ENCODE measurements around the gene MNX1.

Gene MNX1

DNA sequence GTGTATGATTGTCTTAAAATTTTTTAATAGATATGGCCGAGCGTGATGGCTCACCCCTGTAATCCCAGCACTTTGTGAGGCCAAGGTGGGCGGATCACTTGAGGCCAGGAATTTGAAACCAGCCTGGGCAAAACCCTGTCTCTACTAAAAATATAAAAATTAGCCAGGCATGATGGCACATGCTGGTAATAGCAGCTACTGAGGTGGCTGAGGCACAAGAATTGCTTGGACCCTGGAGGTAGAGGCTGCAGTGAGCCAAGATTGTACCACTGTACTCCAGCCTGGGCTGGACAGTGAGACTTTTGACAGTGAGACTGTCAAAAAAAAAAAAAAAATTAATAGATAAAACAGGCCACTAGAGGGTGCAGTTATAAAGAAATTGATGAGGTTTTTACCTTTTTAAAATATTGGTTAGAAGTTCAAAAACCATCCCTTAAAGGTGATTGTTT lies 40.5 kb downstream of the MNX1 start:
- DNase-seq (ENCODE audit: low read depth in 2 of 2): no peak

DNA sequence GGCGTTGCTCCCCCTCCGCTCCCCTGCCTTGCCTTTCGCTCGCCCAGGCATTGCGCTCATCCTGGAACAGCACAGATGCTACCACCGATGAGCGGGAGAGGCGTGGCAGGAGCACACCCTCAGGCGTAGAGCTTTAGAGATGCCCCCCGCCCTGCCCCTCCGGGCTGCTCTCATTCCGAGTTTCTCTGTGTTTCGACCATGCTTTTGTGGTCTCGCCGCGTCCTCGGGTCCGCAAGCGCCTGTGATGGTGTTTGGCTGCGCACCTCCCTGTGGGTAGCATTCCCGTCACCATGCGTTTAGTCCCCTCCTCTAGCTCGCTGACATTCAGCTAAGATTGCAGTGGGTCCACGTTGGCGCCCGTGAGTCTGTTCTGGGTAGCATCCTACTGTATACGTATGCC lies 42.3 kb downstream of the MNX1 start:
- DNase-seq (ENCODE audit: low read depth in 2 of 2): no peak

DNA sequence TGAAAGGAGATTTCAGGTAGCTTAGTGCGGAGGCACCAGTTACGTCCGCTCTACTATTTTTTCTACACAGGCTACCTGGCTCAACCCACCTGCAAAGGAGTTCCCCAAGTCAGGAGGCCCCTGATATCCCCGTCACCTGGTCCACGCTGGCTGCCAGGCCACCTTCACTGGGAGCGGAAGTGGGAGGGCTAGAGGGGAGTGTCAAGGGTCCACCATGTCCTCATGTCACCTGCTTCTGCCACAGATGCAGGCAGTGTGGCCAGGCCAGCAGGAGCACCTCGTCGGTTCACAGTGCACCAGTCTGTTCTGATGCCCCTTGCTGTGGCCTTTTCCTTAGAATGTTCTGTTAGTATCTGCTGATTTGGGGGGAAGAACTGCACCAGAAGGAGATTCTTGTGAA lies 44.1 kb downstream of the MNX1 start:
- no peak for DNase-seq (ENCODE audit: low read depth in 2 of 2)

DNA sequence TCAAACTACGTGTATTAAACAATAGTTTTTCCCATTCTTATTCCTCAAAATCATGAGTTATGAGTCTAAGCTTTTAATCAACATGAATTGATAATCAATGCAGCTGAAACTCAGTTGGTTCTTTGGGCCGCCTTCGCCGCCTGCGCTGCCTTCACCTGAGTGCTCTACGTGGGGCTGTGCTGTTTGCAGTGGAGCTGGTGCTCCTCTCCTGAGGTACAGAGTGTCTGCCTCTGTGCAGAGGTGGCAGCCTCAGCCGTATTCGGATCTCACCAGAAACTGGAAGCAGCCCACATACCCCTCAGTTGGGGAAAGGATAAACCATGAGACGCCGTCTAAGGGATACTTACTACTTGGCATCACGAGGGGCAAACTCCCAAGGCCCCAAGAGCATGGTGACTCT lies 45.5 kb downstream of the MNX1 start:
- no peak for DNase-seq (ENCODE audit: low read depth in 2 of 2)

DNA sequence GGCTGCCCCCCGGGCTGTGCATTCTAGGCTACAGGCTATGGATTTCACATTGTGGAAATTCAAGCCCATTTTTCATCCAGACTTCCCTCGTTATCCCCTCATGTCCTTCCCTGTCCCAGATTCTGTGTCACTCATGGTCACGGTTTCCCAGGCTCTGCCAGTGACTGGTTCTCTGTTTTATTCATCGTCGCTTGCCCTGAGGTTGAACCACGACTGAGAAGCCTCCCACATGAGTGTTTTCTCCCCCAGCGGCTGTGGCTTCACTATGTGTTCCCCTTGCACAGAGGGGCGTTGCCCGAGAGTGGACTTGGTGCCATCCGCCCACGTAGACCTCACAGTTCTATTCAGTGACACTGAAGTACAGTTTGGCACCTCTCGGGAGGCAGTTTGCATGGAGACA lies 47.0 kb downstream of the MNX1 start:
- DNase-seq (ENCODE audit: low read depth in 2 of 2): no peak

DNA sequence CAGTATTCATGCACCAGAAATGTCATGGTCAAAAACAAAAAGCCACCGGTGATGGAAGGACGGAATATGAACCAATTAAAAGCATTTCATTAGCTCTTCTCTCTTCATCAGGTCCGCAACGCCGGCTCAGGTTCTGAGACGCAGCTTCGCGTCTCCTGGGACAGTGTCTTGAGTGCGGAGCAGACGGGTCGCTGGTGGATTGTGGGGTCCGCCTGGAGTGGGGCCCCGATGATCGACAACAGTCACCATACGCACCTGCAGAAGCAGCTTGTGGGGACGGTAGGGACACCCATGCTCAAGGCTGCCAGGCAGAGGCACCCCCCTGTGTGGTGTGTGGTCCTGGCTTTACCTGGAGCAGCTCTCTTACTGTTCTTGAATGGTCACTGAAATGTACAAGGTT lies 47.6 kb downstream of the MNX1 start:
- DNase-seq (ENCODE audit: low read depth in 2 of 2): no peak

DNA sequence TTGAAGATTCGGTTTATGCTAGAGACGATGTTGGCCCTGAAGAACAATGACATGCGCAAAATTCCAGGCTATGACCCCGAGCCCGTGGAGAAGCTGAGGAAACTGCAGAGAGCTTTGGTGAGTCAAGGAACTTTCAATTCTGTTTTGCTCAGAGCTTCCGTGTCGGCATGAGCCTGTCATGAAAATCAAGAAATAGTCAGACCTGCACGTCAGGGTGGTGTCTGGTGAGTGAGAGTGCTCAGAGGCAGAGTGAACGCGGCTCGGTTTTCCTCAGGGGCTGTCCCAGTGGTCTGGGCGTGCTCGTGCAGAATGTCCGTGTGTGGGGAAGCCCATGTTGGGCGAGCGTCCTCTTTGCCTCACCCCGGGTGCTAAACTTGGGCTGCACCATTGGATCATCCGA lies 48.3 kb downstream of the MNX1 start:
- no peak for DNase-seq (ENCODE audit: low read depth in 2 of 2)

DNA sequence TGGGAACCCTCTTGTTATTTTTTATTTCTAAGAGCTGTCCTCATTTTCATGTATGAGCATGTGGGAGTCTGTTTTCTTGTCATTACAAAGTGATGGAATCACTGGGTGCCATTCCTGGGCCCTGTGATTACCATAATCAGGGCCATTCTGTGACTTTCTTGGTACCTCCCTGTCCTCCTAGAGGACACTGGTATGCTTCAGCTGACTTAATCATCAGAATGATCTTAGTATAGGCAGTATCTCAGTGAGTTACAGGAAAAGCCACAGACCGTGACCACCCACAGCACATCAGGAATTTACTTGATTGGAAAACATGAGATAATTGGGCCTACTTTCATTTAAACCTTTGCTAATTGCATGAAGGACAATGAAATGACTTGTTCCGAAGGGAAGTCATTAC lies 53.7 kb downstream of the MNX1 start:
- DNase-seq (ENCODE audit: low read depth in 2 of 2): no peak

DNA sequence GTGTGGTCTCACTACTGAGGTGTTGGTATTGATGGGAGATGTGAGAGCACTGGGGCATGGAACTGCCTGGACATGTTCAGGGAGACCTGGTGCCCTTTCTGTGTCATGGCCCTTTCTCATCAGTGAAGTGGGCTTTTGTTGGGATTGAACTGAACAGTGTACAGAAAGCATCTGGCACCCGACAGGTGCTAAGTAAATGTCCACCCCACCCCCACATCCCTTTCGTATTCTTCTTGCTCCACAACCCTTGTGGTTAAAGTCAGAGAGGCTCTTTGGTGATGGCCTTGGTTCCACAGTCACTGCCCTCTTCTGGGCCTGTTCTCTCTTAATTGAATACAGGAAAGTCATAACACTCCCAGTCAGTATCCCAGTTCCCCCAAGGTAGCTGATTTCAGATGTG lies 55.5 kb downstream of the MNX1 start:
- DNase-seq (ENCODE audit: low read depth in 2 of 2): no peak

All from fibroblast of skin of left biceps (primary cell).